ENCODE results near the gene TNS1.

TNS1 gene

DNA sequence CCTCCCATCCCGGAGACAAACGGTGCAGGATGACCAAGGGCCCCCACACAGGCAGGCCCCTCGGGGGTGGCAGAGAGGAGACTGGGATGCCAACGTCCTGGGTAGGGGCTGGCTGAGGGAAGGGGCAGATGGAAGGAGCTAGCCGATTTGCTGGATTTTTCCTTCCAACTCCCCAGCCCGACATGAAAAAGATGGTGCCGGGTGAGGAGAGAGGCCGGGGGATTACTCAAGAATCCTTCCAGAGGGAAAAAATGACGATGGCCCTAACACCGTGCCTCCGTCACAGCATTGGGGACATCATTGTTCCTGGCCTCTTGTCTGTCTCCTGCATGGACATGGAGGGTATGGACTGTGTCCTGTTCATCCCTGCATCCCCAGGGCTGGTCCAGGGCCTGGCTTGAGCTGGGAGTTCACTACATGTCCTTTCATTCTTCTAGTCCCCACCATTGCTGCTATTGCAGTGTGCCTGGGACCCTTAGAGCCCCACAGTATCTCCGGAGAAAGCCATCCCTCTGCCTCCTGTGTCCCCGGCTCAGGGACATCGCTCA is 217.7 kb downstream of the TNS1 start:
- no peaks in the 10 kb centered on the region for H3K27me3 ChIP-seq (ENCODE audit: control insufficient read depth in 1 of 2, insufficient read depth in 2 of 2, low read length in 2 of 2)
- H3K9ac ChIP-seq (ENCODE audit: low read length): no peak overlapping the region
- no peak overlapping the region for H3K27ac ChIP-seq (ENCODE audit: low read depth, low read length)
- peaks cover 16% of the 10 kb centered on the region for H3K36me3 ChIP-seq (ENCODE audit: insufficient read depth, low read length)
- H3K4me1 ChIP-seq (ENCODE audit: insufficient read depth, low read length): peaks cover 8% of the 10 kb centered on the region
- no peaks in the 10 kb centered on the region for H3K9me3 ChIP-seq (ENCODE audit: low read length)
- H3K4me3 ChIP-seq (ENCODE audit: low read depth in 1 of 2, low read length in 2 of 2): no peak overlapping the region

DNA sequence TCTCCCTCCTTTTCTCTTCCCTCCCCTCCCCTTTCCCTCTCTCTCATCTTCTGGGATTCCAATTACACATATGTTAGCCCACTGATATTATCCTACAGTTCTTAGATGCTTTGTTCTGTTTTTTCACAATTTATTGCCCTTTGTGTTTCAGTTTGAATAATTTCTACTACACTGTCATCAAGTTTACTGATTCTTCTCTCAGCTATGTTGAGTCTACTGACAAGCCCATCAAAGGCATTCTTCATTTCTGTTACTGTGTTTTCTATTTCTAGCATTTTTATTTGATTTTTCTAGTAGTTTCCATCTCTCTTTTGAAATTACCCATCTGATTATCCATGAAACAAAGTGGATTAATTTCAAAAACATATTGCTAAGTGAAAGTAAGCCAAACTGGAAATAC is 219.6 kb downstream of the TNS1 start:
- Histone ChIP-seq H3K36me3 (ENCODE audit: insufficient read depth, low read length) (peaks cover 6% of the 10 kb centered on the region), H3K4me3 (ENCODE audit: low read depth in 1 of 2, low read length in 2 of 2) (no peak overlapping the region), H3K9me3 (ENCODE audit: low read length) (no peaks in the 10 kb centered on the region), H3K9ac (ENCODE audit: low read length) (no peak overlapping the region), H3K4me1 (ENCODE audit: insufficient read depth, low read length) (peaks cover 8% of the 10 kb centered on the region), H3K27me3 (ENCODE audit: control insufficient read depth in 1 of 2, insufficient read depth in 2 of 2, low read length in 2 of 2) (no peaks in the 10 kb centered on the region), H3K27ac (ENCODE audit: low read depth, low read length) (no peak overlapping the region)

DNA sequence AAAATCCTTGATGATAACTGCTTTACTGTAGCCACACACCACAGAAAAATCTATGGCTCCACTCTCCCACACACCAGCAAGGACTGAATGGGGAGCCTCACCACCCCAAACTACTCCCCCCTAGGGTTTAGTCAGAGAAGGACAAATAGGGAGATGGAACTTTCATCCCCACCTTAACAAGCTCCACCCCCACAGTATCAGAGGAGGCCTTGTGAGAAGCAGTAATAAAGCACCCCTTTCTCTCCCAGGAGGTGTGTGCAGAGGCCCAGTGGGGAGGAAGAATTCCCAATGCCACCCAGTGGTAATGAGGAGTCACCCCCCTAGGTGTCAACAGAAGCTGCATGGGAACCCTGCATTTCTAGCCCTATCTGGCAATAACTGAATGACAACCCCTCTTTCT is 224.9 kb downstream of the TNS1 start:
- H3K9ac ChIP-seq (ENCODE audit: low read length): no peak overlapping the region
- no peak overlapping the region for H3K27ac ChIP-seq (ENCODE audit: low read depth, low read length)
- H3K9me3 ChIP-seq (ENCODE audit: low read length): no peaks in the 10 kb centered on the region
- H3K4me3 ChIP-seq (ENCODE audit: low read depth in 1 of 2, low read length in 2 of 2): no peak overlapping the region
- peaks cover 4% of the 10 kb centered on the region for H3K36me3 ChIP-seq (ENCODE audit: insufficient read depth, low read length)
- no peaks in the 10 kb centered on the region for H3K27me3 ChIP-seq (ENCODE audit: control insufficient read depth in 1 of 2, insufficient read depth in 2 of 2, low read length in 2 of 2)
- H3K4me1 ChIP-seq (ENCODE audit: insufficient read depth, low read length): no peaks in the 10 kb centered on the region

DNA sequence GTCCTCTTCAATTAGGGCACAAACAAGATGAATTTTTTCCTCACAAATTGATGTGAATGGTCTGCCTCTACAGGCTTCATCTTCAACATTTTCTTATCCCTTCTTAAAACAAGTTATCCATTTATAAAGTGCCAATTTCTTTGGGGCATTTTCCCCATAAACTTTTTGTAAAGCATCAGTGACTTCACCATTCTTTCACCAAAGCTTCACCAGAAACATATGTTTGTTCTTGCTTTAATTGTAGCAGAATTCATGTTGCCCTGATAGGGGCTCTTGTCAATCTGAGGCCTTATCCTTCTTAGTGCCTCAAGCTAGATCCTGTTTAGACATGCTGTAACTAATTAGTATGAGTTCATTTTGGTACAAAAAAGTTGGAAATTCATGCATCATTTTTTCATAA is 226.2 kb downstream of the TNS1 start:
- H3K36me3 ChIP-seq (ENCODE audit: insufficient read depth, low read length): peaks cover 4% of the 10 kb centered on the region
- no peaks in the 10 kb centered on the region for H3K4me1 ChIP-seq (ENCODE audit: insufficient read depth, low read length)
- no peak overlapping the region for H3K9ac ChIP-seq (ENCODE audit: low read length)
- H3K27ac ChIP-seq (ENCODE audit: low read depth, low read length): no peak overlapping the region
- H3K27me3 ChIP-seq (ENCODE audit: control insufficient read depth in 1 of 2, insufficient read depth in 2 of 2, low read length in 2 of 2): no peaks in the 10 kb centered on the region
- no peaks in the 10 kb centered on the region for H3K9me3 ChIP-seq (ENCODE audit: low read length)
- no peak overlapping the region for H3K4me3 ChIP-seq (ENCODE audit: low read depth in 1 of 2, low read length in 2 of 2)

DNA sequence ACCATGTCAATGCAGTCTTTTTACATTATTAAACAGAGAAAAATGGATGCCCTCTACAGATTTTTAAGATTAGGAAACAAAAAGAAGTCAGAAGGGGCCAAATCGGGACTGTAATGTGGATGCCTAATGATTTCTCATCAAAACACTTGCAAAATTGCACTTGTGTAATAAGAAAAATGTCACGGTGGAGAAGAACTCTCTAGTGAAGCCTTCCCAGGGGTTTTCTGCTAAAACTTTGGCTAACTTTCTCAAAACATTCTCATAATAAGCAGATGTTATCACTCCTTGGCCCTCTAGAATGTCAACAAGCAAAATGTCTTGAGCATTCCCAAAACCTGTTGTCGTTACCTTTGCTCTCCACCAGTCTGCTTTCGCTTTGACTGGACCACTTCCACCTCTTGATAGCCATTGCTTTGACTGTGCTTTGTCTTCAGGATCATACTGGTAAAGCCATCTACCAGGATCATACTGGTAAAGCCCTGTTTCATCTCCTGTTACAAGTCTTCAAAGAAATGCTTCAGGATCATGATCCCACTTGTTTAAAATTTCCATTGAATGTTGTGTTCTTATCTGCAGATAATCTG is 226.8 kb downstream of the TNS1 start:
- Histone ChIP-seq H3K9ac (ENCODE audit: low read length) (no peak overlapping the region), H3K27ac (ENCODE audit: low read depth, low read length) (no peak overlapping the region), H3K36me3 (ENCODE audit: insufficient read depth, low read length) (peaks cover 4% of the 10 kb centered on the region), H3K9me3 (ENCODE audit: low read length) (no peaks in the 10 kb centered on the region), H3K4me3 (ENCODE audit: low read depth in 1 of 2, low read length in 2 of 2) (no peak overlapping the region), H3K27me3 (ENCODE audit: control insufficient read depth in 1 of 2, insufficient read depth in 2 of 2, low read length in 2 of 2) (no peaks in the 10 kb centered on the region), H3K4me1 (ENCODE audit: insufficient read depth, low read length) (no peaks in the 10 kb centered on the region)

DNA sequence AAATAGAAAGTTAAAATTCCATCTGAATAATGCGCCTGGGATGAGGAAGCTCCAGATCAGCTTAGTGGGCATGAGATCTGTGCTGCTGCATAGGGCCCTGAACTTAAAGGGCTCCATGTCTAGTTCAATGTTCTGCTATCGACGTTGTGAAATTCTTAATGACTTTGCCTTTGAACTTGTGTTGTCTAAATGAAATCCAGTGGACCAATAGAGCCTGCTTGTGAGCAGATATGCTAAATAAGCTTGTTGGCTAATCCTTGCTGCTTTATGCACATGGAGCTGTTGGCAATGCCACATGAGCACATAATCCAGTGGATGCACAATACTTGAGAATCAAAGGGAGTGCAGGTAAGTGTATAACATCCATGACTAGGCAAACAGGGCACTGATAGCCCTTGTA is 228.6 kb downstream of the TNS1 start:
- H3K4me3 ChIP-seq (ENCODE audit: low read depth in 1 of 2, low read length in 2 of 2): no peak overlapping the region
- H3K9me3 ChIP-seq (ENCODE audit: low read length): no peaks in the 10 kb centered on the region
- H3K36me3 ChIP-seq (ENCODE audit: insufficient read depth, low read length): peaks cover 4% of the 10 kb centered on the region
- H3K4me1 ChIP-seq (ENCODE audit: insufficient read depth, low read length): no peaks in the 10 kb centered on the region
- no peak overlapping the region for H3K27ac ChIP-seq (ENCODE audit: low read depth, low read length)
- no peaks in the 10 kb centered on the region for H3K27me3 ChIP-seq (ENCODE audit: control insufficient read depth in 1 of 2, insufficient read depth in 2 of 2, low read length in 2 of 2)
- no peak overlapping the region for H3K9ac ChIP-seq (ENCODE audit: low read length)

DNA sequence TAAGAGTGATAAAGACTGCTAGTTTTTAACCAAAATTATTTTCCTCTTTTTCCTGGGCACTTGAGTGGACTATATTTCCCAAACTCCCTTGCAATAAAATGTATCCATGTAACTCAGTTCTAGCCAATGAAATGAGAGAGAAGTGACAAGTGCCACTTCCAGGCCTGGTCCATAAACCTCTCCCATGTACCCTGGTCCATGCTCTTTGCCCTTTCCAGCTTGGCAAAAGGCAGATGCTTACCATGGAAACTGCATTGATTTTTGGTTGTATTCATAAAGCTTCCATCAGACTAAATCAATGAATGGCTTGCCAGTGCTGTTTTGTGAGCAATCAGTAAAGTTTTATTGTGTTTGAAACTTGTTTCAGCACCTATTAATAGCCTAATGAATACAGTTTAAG is 229.3 kb downstream of the TNS1 start:
- peaks cover 4% of the 10 kb centered on the region for H3K36me3 ChIP-seq (ENCODE audit: insufficient read depth, low read length)
- no peak overlapping the region for H3K9ac ChIP-seq (ENCODE audit: low read length)
- H3K27me3 ChIP-seq (ENCODE audit: control insufficient read depth in 1 of 2, insufficient read depth in 2 of 2, low read length in 2 of 2): no peaks in the 10 kb centered on the region
- H3K4me3 ChIP-seq (ENCODE audit: low read depth in 1 of 2, low read length in 2 of 2): no peak overlapping the region
- H3K27ac ChIP-seq (ENCODE audit: low read depth, low read length): no peak overlapping the region
- H3K9me3 ChIP-seq (ENCODE audit: low read length): no peaks in the 10 kb centered on the region
- H3K4me1 ChIP-seq (ENCODE audit: insufficient read depth, low read length): no peaks in the 10 kb centered on the region

DNA sequence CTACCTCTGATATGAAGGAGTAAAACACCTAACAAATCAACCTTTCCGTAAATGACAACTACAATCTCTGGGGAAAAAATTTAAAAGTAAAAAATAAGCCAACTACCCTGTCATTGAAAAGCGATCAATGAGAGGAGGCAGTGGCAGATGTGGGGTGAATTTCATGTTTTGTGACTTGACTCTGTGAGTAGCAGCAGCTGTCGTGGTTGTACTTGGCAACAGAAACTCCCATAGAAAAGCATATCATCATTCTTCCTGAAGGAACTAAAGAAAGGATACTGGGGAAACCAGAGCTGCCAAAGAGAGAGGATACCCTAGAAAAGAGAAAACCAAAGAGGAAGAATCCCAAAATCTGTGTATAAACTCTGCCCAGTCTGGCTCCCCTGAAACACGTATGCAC is 236.4 kb downstream of the TNS1 start:
- no peaks in the 10 kb centered on the region for H3K4me1 ChIP-seq (ENCODE audit: insufficient read depth, low read length)
- H3K9me3 ChIP-seq (ENCODE audit: low read length): no peaks in the 10 kb centered on the region
- H3K27ac ChIP-seq (ENCODE audit: low read depth, low read length): no peak overlapping the region
- no peak overlapping the region for H3K9ac ChIP-seq (ENCODE audit: low read length)
- no peaks in the 10 kb centered on the region for H3K27me3 ChIP-seq (ENCODE audit: control insufficient read depth in 1 of 2, insufficient read depth in 2 of 2, low read length in 2 of 2)
- H3K4me3 ChIP-seq (ENCODE audit: low read depth in 1 of 2, low read length in 2 of 2): no peak overlapping the region
- no peaks in the 10 kb centered on the region for H3K36me3 ChIP-seq (ENCODE audit: insufficient read depth, low read length)

DNA sequence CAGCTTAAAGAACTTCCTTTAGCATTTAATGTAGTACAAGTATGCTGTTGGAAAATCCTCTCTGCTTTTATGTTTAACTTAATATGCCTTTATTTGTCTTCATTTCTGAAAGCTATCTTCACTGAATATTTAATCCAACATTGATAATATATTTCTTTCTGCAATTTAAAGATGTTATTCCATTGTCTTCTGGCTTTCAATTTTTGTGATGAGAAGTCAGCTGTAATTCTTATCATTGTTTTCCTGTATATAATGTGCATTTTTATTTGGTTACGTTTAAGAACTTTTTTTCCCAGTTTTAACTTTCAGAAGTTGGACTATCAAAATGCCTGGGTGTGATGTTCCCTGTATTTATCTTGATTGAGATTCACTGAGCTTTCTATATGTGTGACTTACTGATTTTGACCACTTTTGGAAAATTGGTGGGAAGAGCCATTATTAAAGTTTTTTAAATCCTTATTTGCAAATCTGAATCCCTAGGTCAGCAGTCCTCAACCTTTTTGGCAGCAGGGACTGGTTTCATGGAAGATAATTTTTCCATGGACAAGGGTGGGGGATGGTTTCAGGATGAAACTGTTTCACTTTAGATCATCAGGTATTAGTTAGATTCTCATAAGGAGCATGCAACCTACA is 241.0 kb downstream of the TNS1 start:
- Histone ChIP-seq H3K4me1 (ENCODE audit: insufficient read depth, low read length) (peaks cover 3% of the 10 kb centered on the region), H3K9ac (ENCODE audit: low read length) (no peak overlapping the region), H3K9me3 (ENCODE audit: low read length) (no peaks in the 10 kb centered on the region), H3K27ac (ENCODE audit: low read depth, low read length) (no peak overlapping the region), H3K36me3 (ENCODE audit: insufficient read depth, low read length) (no peaks in the 10 kb centered on the region), H3K27me3 (ENCODE audit: control insufficient read depth in 1 of 2, insufficient read depth in 2 of 2, low read length in 2 of 2) (no peaks in the 10 kb centered on the region), H3K4me3 (ENCODE audit: low read depth in 1 of 2, low read length in 2 of 2) (no peak overlapping the region)

DNA sequence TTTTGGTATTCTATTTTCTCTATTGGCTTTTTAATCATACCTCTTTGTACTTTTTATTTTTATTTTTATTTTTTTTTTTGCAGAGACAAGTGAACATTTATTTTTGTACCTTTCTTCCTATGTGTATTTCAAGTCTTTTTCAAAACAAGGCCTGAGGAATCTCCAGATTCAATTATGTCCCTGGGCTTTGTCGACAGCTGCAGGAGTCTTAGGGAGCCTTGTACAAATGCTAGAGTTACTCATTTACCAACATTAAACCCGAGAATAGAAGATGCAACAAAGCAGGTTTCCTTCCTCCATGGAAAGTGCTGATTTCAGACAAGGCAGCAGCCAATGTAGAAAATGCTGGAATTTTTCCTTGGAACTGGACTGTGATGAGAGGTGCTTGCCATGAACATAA is 242.8 kb downstream of the TNS1 start:
- Histone ChIP-seq H3K9me3 (ENCODE audit: low read length) (no peaks in the 10 kb centered on the region), H3K27ac (ENCODE audit: low read depth, low read length) (no peak overlapping the region), H3K27me3 (ENCODE audit: control insufficient read depth in 1 of 2, insufficient read depth in 2 of 2, low read length in 2 of 2) (no peaks in the 10 kb centered on the region), H3K9ac (ENCODE audit: low read length) (no peak overlapping the region), H3K4me1 (ENCODE audit: insufficient read depth, low read length) (peaks cover 9% of the 10 kb centered on the region), H3K36me3 (ENCODE audit: insufficient read depth, low read length) (no peaks in the 10 kb centered on the region), H3K4me3 (ENCODE audit: low read depth in 1 of 2, low read length in 2 of 2) (no peak overlapping the region)

DNA sequence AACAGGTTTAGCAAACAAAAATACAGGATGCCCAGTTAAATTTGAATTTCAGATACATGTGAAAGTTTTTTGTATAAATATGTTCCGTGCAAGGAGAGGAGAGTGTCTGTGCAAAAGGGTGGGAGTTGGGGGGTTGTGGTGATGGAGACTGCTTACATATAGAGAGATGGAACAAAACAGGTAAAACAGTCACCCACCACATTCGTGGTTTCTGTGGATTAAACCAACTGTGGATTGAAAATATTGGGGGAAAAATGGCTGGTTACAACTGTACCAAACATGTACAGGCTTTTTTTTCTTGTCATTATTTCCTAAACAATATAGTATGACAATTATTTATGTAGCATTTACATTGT is 245.7 kb downstream of the TNS1 start:
- Histone ChIP-seq H3K27me3 (ENCODE audit: control insufficient read depth in 1 of 2, insufficient read depth in 2 of 2, low read length in 2 of 2) (no peaks in the 10 kb centered on the region), H3K9ac (ENCODE audit: low read length) (no peak overlapping the region), H3K4me3 (ENCODE audit: low read depth in 1 of 2, low read length in 2 of 2) (no peak overlapping the region), H3K4me1 (ENCODE audit: insufficient read depth, low read length) (peaks cover 17% of the 10 kb centered on the region), H3K9me3 (ENCODE audit: low read length) (no peaks in the 10 kb centered on the region), H3K36me3 (ENCODE audit: insufficient read depth, low read length) (no peaks in the 10 kb centered on the region), H3K27ac (ENCODE audit: low read depth, low read length) (no peak overlapping the region)
